GM23338 (cell line): Measurements from ENCODE around the gene SARDH.

Experiments used
- CREB1 ChIP-seq: fragments of 250-450 bp; sonication (Bioruptor Pico); IDR thresholded peaks from 2 replicates; pipeline ENCODE4 v1.5.0; 2020; ENCODE audit warnings: low read depth, mild to moderate bottlenecking, moderate library complexity
- EZH2 ChIP-seq: fragments of 200-600 bp; sonication (generic); IDR thresholded peaks from one replicate; pipeline ENCODE4 v1.8.0; 2017; ENCODE audit warnings: antibody characterized with exemption, mild to moderate bottlenecking, low read depth; ENCODE audit not compliant: unreplicated experiment
- EZH2phosphoT487 ChIP-seq: fragments of 200-600 bp; sonication (generic); IDR thresholded peaks from one replicate; pipeline ENCODE4 v1.8.1; 2018; ENCODE audit warnings: antibody characterized with exemption; ENCODE audit not compliant: unreplicated experiment
- JUNB ChIP-seq: IDR thresholded peaks from one replicate; pipeline ENCODE4 v1.6.1; 2016; ENCODE audit warnings: antibody characterized with exemption; ENCODE audit not compliant: unreplicated experiment
- POLR2AphosphoS5 ChIP-seq: IDR thresholded peaks from 2 replicates; pipeline ENCODE4 v1.6.1; 2016; ENCODE audit warnings: antibody characterized with exemption, low read depth
- REST ChIP-seq: IDR thresholded peaks from one replicate; pipeline ENCODE4 v1.6.1; 2018; ENCODE audit warnings: antibody characterized with exemption; ENCODE audit not compliant: unreplicated experiment
- STAT1 ChIP-seq: IDR thresholded peaks from one replicate; pipeline ENCODE4 v1.6.1; 2016; ENCODE audit warnings: antibody characterized with exemption; ENCODE audit not compliant: unreplicated experiment
- ZNF462 ChIP-seq: fragments of 250-450 bp; sonication (Bioruptor Pico); IDR thresholded peaks from 2 replicates; pipeline ENCODE4 v1.5.0; 2020; ENCODE audit warnings: mild to moderate bottlenecking, moderate library complexity
- TF ChIP-seq, protein P1 (sequence below), 2 experiments: fragments of 200-600 bp in 1 of 2; sonication (generic) in 1 of 2; conservative IDR thresholded peaks; 2 replicates each; pipeline versions ENCODE4 v1.5.1 to v1.6.1; 2016 to 2017; ENCODE audit warnings: antibody characterized with exemption in 2 of 2, low read depth in 2 of 2, mild to moderate bottlenecking in 2 of 2, moderate library complexity in 1 of 2
- TF ChIP-seq, protein P2 (sequence below): IDR thresholded peaks from 2 replicates; pipeline ENCODE4 v1.6.1; 2016; ENCODE audit warnings: antibody characterized with exemption

- TF ChIP-seq, protein P1, sequence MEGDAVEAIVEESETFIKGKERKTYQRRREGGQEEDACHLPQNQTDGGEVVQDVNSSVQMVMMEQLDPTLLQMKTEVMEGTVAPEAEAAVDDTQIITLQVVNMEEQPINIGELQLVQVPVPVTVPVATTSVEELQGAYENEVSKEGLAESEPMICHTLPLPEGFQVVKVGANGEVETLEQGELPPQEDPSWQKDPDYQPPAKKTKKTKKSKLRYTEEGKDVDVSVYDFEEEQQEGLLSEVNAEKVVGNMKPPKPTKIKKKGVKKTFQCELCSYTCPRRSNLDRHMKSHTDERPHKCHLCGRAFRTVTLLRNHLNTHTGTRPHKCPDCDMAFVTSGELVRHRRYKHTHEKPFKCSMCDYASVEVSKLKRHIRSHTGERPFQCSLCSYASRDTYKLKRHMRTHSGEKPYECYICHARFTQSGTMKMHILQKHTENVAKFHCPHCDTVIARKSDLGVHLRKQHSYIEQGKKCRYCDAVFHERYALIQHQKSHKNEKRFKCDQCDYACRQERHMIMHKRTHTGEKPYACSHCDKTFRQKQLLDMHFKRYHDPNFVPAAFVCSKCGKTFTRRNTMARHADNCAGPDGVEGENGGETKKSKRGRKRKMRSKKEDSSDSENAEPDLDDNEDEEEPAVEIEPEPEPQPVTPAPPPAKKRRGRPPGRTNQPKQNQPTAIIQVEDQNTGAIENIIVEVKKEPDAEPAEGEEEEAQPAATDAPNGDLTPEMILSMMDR (conservative IDR thresholded peaks at IDR 0.05; ENCODE audit: low read depth in 2 of 2): no peak
- TF ChIP-seq POLR2AphosphoS5 (no peak), REST (no peak), JUNB (no peak), EZH2phosphoT487 (no peak), EZH2 (no peak), CREB1 (CRISPR knock-in tag) (no peak), STAT1 (no peak), ZNF462 (CRISPR knock-in tag) (no peak)
- TF ChIP-seq, protein P2, sequence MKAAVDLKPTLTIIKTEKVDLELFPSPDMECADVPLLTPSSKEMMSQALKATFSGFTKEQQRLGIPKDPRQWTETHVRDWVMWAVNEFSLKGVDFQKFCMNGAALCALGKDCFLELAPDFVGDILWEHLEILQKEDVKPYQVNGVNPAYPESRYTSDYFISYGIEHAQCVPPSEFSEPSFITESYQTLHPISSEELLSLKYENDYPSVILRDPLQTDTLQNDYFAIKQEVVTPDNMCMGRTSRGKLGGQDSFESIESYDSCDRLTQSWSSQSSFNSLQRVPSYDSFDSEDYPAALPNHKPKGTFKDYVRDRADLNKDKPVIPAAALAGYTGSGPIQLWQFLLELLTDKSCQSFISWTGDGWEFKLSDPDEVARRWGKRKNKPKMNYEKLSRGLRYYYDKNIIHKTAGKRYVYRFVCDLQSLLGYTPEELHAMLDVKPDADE: no peak
Measured at GRCh38 chr9:133622555-133622954, 115.6 kb downstream of the SARDH start.
